Measurements from ENCODE around the gene MYOM1. TPM values are rescaled to one million over a fixed set of nuclear protein-coding genes. Genes with fewer than 3 reads are reported as not detected.

MYOM1 gene
- total RNA-seq, 2 experiments from 2014 or later = 0.40 to 0.41 TPM

DNA sequence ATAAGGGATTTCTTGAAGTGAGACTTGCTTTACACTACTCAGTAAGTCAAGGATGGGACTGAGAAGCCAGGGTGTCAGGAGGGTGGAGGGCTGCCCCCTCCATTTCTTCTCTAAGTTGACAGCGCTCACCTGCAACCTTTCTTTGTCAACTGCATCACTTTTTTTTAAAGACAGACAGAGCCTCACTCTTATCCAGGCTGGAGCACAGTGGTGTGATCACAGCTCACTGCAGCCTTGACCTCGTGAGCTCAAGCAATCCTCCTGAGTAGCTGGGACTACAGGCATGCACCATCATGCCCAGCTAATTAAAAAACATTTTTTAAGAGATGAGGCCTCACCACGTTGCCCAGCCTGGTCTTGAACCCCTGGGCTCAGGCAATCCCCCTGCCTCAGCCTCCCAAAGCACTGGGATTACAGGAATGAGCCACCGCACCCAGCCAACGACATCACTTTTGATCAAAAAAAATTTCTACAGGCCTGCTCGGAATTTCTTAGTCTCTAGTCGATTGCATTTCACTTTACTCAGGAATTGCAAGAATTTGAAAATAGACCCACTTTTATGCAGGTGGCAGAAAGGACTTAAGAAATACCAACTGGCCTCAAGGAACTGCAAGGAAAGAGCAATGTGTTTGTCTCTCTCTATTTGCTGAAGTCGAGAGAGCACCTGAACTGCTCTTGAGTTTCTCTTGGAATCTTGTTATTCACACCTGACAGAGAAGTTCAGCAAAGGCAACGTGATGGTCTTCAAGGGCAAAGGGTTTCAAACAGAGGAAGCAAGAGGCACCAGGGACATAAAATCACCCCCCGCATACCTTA is 101.4 kb downstream of the MYOM1 start:
- Mint-ChIP-seq H3K9me3 (no peaks in the 10 kb centered on the region), H3K4me3 (no peak overlapping the region), H3K36me3 (ENCODE audit: low read depth) (no peaks in the 10 kb centered on the region), H3K27ac (no peak overlapping the region), H3K4me1 (ENCODE audit: low read depth) (no peaks in the 10 kb centered on the region), H3K27me3 (ENCODE audit: low read depth) (no peaks in the 10 kb centered on the region)
- no peak for DNase-seq
- intact Hi-C loops (cut with micrococcal nuclease) = no loop called here
- CTCF ChIA-PET = interaction anchor here (0.8 kb wide), 1 partner anchor 53 kb away, joined by 3 read pairs; no protein-coding TSS in a partner anchor

GRCh38 chr18:3117493-3118192 is 102.1 kb downstream of the MYOM1 start:
- CTCF ChIA-PET = interaction anchor here (0.6 to 2.0 kb wide), 6 partner anchors 9 to 124 kb away, joined by 4 to 17 read pairs (median 4); no protein-coding TSS in a partner anchor
- H3K4me3 Mint-ChIP-seq = no peak overlapping the region
- intact Hi-C loops (cut with micrococcal nuclease) = no loop called here
- no peaks in the 10 kb centered on the region for H3K36me3 Mint-ChIP-seq (ENCODE audit: low read depth)
- DNase-seq = no peak
- H3K9me3 Mint-ChIP-seq = no peaks in the 10 kb centered on the region
- no peaks in the 10 kb centered on the region for H3K27me3 Mint-ChIP-seq (ENCODE audit: low read depth)
- H3K4me1 Mint-ChIP-seq (ENCODE audit: low read depth) = no peaks in the 10 kb centered on the region
- H3K27ac Mint-ChIP-seq = no peak overlapping the region

DNA sequence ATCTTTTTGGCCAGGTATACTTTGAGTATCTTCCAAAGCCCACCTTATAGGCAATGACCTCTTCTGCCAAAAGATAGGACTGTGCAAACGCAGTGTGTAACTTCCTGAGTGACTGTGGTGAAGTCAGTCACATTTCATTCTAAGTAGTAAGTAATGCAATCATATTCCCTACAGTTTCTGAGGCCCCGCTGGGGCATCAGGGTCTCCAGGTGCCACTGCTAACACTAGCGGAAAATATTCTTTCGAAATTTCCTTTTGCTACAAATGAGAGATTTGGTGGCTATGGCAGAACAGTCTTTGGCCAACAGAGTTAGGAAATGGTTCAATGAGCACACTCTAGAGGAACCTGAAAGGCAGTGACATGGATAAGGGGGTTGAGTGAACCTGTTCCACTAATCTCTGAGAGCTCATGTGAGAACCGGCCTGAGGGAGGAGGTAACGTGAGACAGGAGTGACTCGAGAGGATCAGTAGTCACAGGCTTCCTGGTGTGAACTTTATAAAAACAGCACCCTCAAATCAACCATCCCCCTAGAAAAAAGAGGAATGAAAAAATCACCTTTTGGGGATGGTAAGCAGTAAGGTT is 104.2 kb downstream of the MYOM1 start:
- intact Hi-C loops (cut with micrococcal nuclease) = no loop called here
- no peak for DNase-seq
- Mint-ChIP-seq H3K27me3 (ENCODE audit: low read depth) (no peaks in the 10 kb centered on the region), H3K4me3 (no peak overlapping the region), H3K27ac (no peak overlapping the region), H3K9me3 (no peaks in the 10 kb centered on the region), H3K4me1 (ENCODE audit: low read depth) (no peaks in the 10 kb centered on the region), H3K36me3 (ENCODE audit: low read depth) (no peaks in the 10 kb centered on the region)
- CTCF ChIA-PET = interaction anchor here (1.2 to 2.0 kb wide), 2 partner anchors 14 kb away, joined by 5 to 17 read pairs; no protein-coding TSS in a partner anchor

DNA sequence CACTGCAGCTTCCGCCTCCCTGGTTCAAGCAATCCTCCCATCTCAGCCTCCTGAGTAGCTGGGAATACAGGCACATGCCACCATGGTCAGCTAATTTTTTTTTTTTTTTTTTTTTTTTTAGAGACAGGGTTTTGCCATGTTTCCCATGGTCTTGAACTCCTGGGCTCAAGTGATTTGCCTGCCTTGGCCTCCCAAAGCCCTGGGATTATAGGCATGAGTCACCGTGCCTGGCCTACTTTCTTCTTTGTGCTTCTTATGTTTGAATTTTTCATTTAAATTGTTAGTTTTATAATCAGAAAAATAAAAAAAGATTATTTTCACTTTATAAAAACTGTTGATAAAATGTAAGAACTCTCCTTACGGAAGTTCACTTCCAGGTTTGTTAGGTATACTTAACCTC is 105.3 kb downstream of the MYOM1 start:
- Mint-ChIP-seq H3K9me3 (no peaks in the 10 kb centered on the region), H3K27me3 (ENCODE audit: low read depth) (no peaks in the 10 kb centered on the region), H3K27ac (no peak overlapping the region), H3K36me3 (ENCODE audit: low read depth) (no peaks in the 10 kb centered on the region), H3K4me3 (no peak overlapping the region), H3K4me1 (ENCODE audit: low read depth) (no peaks in the 10 kb centered on the region)
- intact Hi-C loops (cut with micrococcal nuclease) = no loop called here
- no peak for DNase-seq
- CTCF ChIA-PET = interaction anchor here (0.6 to 1.2 kb wide), 2 partner anchors 15 to 80 kb away, joined by 3 to 5 read pairs; no protein-coding TSS in a partner anchor

DNA sequence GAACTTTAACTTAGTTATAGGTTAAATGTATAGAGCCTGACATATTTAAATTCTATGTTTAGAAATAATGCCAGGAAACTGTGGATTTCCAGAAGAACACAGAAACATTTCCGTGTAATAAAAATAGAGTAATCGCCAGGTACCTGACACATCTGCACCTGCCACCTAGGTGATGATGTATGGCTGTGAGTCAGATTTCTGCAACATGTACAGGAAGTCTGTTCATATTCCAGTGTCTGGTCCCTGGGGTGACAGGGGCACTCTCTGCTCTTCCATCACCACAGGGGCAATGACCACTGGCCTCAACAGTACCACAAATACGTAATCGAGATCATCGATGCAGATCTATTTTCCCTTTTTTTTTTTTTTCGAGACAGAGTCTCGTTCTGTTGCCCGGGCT is 105.7 kb downstream of the MYOM1 start:
- H3K4me1 Mint-ChIP-seq (ENCODE audit: low read depth) = no peaks in the 10 kb centered on the region
- DNase-seq = no peak

DNA sequence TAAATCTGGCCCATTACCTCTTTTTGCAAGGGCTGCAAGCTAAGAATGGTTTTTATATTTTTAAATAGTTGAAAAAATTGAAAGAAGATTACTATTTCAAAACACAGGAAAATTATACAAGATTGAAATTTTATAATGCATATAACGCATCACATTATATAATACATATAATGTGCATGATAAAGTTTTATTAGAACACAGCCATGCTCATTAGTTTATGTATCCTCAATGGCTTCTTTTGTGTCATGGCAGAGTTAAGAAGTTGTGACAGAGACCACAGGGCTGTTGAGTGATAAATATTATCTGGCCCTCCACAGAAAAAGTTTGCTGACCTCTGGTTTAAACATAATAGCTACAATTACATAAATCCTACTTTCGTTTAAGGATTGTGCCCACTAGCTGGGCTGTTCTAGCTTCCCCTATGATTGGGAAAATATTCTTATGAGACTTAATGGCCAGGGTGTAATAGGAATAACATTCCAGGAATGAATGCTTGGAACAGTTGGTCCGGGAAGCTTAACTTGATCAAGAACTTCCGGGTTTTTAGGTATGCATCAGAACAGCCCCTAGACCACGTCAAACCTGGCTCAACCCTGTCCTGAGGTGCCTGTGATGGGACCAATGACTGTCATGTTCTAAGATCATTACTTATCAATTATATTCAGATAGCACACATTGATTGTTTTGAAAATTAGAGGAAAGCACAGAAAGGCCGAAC is 108.1 kb downstream of the MYOM1 start:
- Mint-ChIP-seq H3K36me3 (ENCODE audit: low read depth) (no peaks in the 10 kb centered on the region), H3K27me3 (ENCODE audit: low read depth) (no peaks in the 10 kb centered on the region), H3K4me1 (ENCODE audit: low read depth) (no peaks in the 10 kb centered on the region), H3K9me3 (no peaks in the 10 kb centered on the region), H3K4me3 (no peak overlapping the region), H3K27ac (no peak overlapping the region)
- CTCF ChIA-PET = interaction anchor here (1.0 to 4.4 kb wide), 2 partner anchors 17 to 49 kb away, joined by 3 to 16 read pairs; no protein-coding TSS in a partner anchor
- DNase-seq = no peak
- intact Hi-C loops (cut with micrococcal nuclease) = no loop called here

More for the DNA sequence above, 105.7 kb downstream of the MYOM1 start:
- Mint-ChIP-seq H3K4me3 (no peak overlapping the region), H3K9me3 (no peaks in the 10 kb centered on the region), H3K27ac (no peak overlapping the region), H3K27me3 (ENCODE audit: low read depth) (no peaks in the 10 kb centered on the region), H3K36me3 (ENCODE audit: low read depth) (no peaks in the 10 kb centered on the region)
- intact Hi-C loops (cut with micrococcal nuclease) = no loop called here
- CTCF ChIA-PET = interaction anchor here (0.6 to 1.5 kb wide), 2 partner anchors 80 to 120 kb away, joined by 3 read pairs; no protein-coding TSS in a partner anchor

- H3K36me3 Mint-ChIP-seq (ENCODE audit: low read depth) = no peaks in the 10 kb centered on the region
- H3K4me3 Mint-ChIP-seq = no peak overlapping the region
- CTCF ChIA-PET = interaction anchor here (0.7 to 4.4 kb wide), 4 partner anchors 19 to 90 kb away, joined by 3 to 16 read pairs (median 3); no protein-coding TSS in a partner anchor
- intact Hi-C loops (cut with micrococcal nuclease) = no loop called here
- no peak overlapping the region for H3K27ac Mint-ChIP-seq
- no peaks in the 10 kb centered on the region for H3K27me3 Mint-ChIP-seq (ENCODE audit: low read depth)
- no peaks in the 10 kb centered on the region for H3K9me3 Mint-ChIP-seq
- no peaks in the 10 kb centered on the region for H3K4me1 Mint-ChIP-seq (ENCODE audit: low read depth)
- DNase-seq = no peak
Measured at GRCh38 chr18:3110034-3110752, 109.6 kb downstream of the MYOM1 start.

- H3K9me3 Mint-ChIP-seq = no peaks in the 10 kb centered on the region
- no peak overlapping the region for H3K4me3 Mint-ChIP-seq
- CTCF ChIA-PET = interaction anchor here (1.0 to 1.4 kb wide), 2 partner anchors 9 to 20 kb away, joined by 3 to 4 read pairs; no protein-coding TSS in a partner anchor
- no peaks in the 10 kb centered on the region for H3K4me1 Mint-ChIP-seq (ENCODE audit: low read depth)
- H3K27ac Mint-ChIP-seq = no peak overlapping the region
- DNase-seq = no peak
- H3K36me3 Mint-ChIP-seq (ENCODE audit: low read depth) = no peaks in the 10 kb centered on the region
- no peaks in the 10 kb centered on the region for H3K27me3 Mint-ChIP-seq (ENCODE audit: low read depth)
- intact Hi-C loops (cut with micrococcal nuclease) = no loop called here
Measured at GRCh38 chr18:3107740-3108151, 112.0 kb downstream of the MYOM1 start.

DNA sequence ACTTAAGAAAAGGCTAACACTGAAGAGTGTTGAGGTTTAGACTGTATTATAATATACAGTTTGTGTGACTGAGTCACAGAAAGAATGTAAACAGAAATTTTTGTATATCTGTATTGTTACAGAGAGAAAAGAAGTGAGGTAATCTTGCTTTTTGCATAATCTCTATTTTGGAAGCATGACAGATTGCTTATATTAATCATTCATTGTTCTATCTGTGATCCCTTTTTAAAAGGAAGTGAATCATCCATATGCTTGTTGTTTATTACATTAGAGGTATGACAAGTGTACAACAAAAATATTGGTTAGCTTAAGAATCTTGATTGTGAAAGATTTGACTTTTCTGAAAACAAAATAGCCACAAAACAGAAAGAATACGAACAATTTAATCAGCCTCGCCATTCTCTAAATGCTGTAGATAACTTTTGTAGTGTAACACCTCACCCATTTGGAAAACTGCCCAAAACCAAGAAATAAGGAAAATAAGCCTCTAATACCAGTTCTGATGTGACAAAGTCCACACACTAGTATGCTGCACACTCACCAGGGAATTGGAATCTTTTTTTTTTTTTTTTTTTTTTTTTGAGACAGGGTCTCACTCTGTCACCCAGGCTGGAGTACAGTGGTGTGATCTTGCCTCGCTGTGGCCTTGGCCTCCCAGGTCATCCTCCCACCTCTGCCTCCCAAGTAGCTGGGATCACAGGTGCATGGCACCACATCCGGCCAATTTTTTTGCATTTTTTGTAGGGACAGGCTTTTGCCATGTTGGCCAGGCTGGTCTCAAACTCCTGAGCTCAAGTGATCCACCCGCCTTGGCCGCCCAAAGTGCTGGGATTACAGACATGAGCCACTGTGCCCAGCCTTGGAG is 115.3 kb downstream of the MYOM1 start:
- Mint-ChIP-seq H3K36me3 (ENCODE audit: low read depth) (no peaks in the 10 kb centered on the region), H3K27ac (no peak overlapping the region)

DNA sequence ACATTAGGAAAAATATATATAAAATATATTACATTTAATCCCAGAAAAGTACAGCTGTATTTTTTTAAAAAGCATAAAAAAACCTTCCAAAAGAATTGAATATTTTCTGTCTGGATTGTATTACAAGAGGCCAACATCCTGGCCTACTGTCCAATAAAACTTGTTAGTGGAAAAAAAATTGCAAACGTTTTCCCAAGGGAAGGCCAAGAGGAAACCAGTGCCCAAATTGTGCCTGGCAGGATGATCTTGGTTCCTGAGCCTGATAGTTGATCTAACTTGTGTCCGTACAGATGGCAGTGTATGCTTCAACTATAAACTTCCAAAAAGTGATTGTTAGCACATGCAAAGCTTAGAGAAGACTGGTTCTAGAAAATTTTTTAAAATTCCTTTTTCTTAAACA is 116.2 kb downstream of the MYOM1 start:
- Mint-ChIP-seq H3K4me3 (no peak overlapping the region), H3K4me1 (ENCODE audit: low read depth) (peaks cover 2% of the 10 kb centered on the region), H3K9me3 (no peaks in the 10 kb centered on the region), H3K36me3 (ENCODE audit: low read depth) (no peaks in the 10 kb centered on the region), H3K27me3 (ENCODE audit: low read depth) (no peaks in the 10 kb centered on the region), H3K27ac (no peak overlapping the region)
- CTCF ChIA-PET = interaction anchor here (1.1 to 1.8 kb wide), 2 partner anchors 25 to 109 kb away, joined by 3 to 4 read pairs; no protein-coding TSS in a partner anchor
- no peak for DNase-seq
- intact Hi-C loops (cut with micrococcal nuclease) = no loop called here

More for the DNA sequence above, 115.3 kb downstream of the MYOM1 start:
- Mint-ChIP-seq H3K9me3 (no peaks in the 10 kb centered on the region), H3K4me1 (ENCODE audit: low read depth) (no peaks in the 10 kb centered on the region), H3K27me3 (ENCODE audit: low read depth) (no peaks in the 10 kb centered on the region), H3K4me3 (no peak overlapping the region)
- intact Hi-C loops (cut with micrococcal nuclease) = no loop called here
- no peak for DNase-seq
- CTCF ChIA-PET = interaction anchor here (1.5 kb wide), 1 partner anchor 42 kb away, joined by 4 read pairs; no protein-coding TSS in a partner anchor
